Transverse colon (tissue), 3 donors: ENCODE measurements around the gene PER2.

Experiments used
- CTCF ChIP-seq, 5 experiments: fragments of 200-600 bp in 3 of 5; fragments of 450-650 bp in 2 of 5; sonication (generic) in 3 of 5; IDR thresholded peaks; 1 replicate in 2 of 5; 2 replicates in 3 of 5; pipeline ENCODE4 v1.5.1; 2016 to 2017; ENCODE audit warnings: antibody characterized with exemption in 5 of 5, inconsistent platforms in 3 of 5, mild to moderate bottlenecking in 2 of 5, moderate library complexity in 1 of 5
- POLR2A ChIP-seq: fragments of 450-650 bp; IDR thresholded peaks from one replicate; pipeline ENCODE4 v1.6.1; 2016; ENCODE audit warnings: antibody characterized with exemption, mild to moderate bottlenecking, moderate library complexity

GRCh38 chr2:238290715-238291549 lies 2.5 kb upstream of the PER2 start:
- TF ChIP-seq CTCF (IDR thresholded peaks at IDR 0.05): no peak
- no peak for TF ChIP-seq POLR2A
